Endothelial cell of umbilical vein (primary cell): ENCODE results near the gene C9orf72.

Experiments used
- EZH2 ChIP-seq: IDR thresholded peaks from 2 replicates; pipeline ENCODE4 v1.6.1; 2012; ENCODE audit warnings: borderline replicate concordance, low read depth, mild to moderate bottlenecking, moderate library complexity, low read length, inconsistent platforms; ENCODE audit not compliant: severe bottlenecking
- FOS ChIP-seq: IDR thresholded peaks from 2 replicates; pipeline ENCODE4 v1.6.1; 2011; ENCODE audit warnings: mild to moderate bottlenecking, low read length, moderate library complexity, borderline replicate concordance; ENCODE audit not compliant: insufficient read depth
- JUN ChIP-seq: IDR thresholded peaks from 2 replicates; pipeline ENCODE4 v1.6.1; 2011; ENCODE audit warnings: borderline replicate concordance, low read depth; ENCODE audit not compliant: insufficient read length, insufficient read depth
- POLR2A ChIP-seq: IDR thresholded peaks from 2 replicates; pipeline ENCODE4 v1.6.1; 2012; ENCODE audit warnings: low read depth, mild to moderate bottlenecking, control low read depth, low read length
- POLR2AphosphoS5 ChIP-seq: IDR thresholded peaks from 2 replicates; pipeline ENCODE4 v1.6.1; 2012; ENCODE audit warnings: low read depth, mild to moderate bottlenecking, control low read depth, low read length, moderate library complexity; ENCODE audit not compliant: insufficient read depth
- TF ChIP-seq, protein P1 (sequence below), 2 donors: IDR thresholded peaks; 1 replicate in 1 of 2; 2 replicates in 1 of 2; pipeline ENCODE4 v1.5.1; 2011; ENCODE audit warnings: low read length in 2 of 2, mild to moderate bottlenecking in 2 of 2, moderate library complexity in 2 of 2, control low read depth in 1 of 2, inconsistent platforms in 1 of 2, low read depth in 1 of 2; ENCODE audit not compliant: insufficient read depth in 1 of 2; ENCODE audit errors: extremely low read depth in 1 of 2
- TF ChIP-seq, protein P2 (sequence below): IDR thresholded peaks from 2 replicates; pipeline ENCODE4 v1.6.1; 2011; ENCODE audit not compliant: insufficient read depth, insufficient read length

DNA sequence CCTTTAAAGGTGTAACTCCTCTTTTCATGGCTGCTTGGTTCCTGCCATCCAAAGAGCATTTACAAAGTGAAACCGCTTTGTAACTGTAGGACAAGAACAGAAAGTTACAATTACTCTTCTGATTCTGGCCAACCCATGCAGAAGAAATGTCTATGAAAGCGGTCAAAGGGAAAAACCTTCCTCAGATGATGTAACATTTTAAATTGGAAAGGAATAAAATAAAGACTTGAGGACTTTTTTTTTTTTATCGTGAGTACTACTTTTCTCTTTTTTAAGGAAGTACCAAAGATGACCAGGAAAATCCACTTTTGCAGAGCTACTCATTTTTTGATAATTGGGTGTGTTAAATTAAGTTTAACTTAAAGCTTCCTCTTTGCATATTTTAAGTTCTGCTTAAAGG is 13.0 kb upstream of the C9orf72 start:
- TF ChIP-seq POLR2A = no peak
- no peak for TF ChIP-seq POLR2AphosphoS5
- TF ChIP-seq, protein P1, sequence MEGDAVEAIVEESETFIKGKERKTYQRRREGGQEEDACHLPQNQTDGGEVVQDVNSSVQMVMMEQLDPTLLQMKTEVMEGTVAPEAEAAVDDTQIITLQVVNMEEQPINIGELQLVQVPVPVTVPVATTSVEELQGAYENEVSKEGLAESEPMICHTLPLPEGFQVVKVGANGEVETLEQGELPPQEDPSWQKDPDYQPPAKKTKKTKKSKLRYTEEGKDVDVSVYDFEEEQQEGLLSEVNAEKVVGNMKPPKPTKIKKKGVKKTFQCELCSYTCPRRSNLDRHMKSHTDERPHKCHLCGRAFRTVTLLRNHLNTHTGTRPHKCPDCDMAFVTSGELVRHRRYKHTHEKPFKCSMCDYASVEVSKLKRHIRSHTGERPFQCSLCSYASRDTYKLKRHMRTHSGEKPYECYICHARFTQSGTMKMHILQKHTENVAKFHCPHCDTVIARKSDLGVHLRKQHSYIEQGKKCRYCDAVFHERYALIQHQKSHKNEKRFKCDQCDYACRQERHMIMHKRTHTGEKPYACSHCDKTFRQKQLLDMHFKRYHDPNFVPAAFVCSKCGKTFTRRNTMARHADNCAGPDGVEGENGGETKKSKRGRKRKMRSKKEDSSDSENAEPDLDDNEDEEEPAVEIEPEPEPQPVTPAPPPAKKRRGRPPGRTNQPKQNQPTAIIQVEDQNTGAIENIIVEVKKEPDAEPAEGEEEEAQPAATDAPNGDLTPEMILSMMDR (IDR thresholded peaks at IDR 0.05; ENCODE audit: extremely low read depth in 1 of 2, insufficient read depth in 1 of 2, low read depth in 1 of 2, low read length in 2 of 2) = no peak
- TF ChIP-seq JUN = no peak
- TF ChIP-seq, protein P2, sequence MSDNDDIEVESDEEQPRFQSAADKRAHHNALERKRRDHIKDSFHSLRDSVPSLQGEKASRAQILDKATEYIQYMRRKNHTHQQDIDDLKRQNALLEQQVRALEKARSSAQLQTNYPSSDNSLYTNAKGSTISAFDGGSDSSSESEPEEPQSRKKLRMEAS = no peak
- TF ChIP-seq FOS = no peak
- TF ChIP-seq EZH2 = no peak
